ENCODE results near the gene DALRD3.

Gene DALRD3

GRCh38 chr3:49027634-49028033 lies 9.3 kb upstream of the DALRD3 start:
- in situ Hi-C loops (cut with HindIII; ENCODE audit: low sequenced_read_pairs), result no loop called here
- no peak for DNase-seq (ENCODE audit: low read depth, low spot score)
- no peak overlapping the region for H3K4me3 ChIP-seq (ENCODE audit: low read depth, low read length)
- no peak for TF ChIP-seq CTCF (IDR thresholded peaks at IDR 0.05; ENCODE audit: low read depth, low read length)

GRCh38 chr3:49026536-49026935 lies 8.2 kb upstream of the DALRD3 start:
- no peak overlapping the region for H3K4me3 ChIP-seq (ENCODE audit: low read depth, low read length)
- in situ Hi-C loops (cut with HindIII; ENCODE audit: low sequenced_read_pairs), result no loop called here
- no peak for TF ChIP-seq CTCF (IDR thresholded peaks at IDR 0.05; ENCODE audit: low read depth, low read length)
- no peak for DNase-seq (ENCODE audit: low read depth, low spot score)

DNA sequence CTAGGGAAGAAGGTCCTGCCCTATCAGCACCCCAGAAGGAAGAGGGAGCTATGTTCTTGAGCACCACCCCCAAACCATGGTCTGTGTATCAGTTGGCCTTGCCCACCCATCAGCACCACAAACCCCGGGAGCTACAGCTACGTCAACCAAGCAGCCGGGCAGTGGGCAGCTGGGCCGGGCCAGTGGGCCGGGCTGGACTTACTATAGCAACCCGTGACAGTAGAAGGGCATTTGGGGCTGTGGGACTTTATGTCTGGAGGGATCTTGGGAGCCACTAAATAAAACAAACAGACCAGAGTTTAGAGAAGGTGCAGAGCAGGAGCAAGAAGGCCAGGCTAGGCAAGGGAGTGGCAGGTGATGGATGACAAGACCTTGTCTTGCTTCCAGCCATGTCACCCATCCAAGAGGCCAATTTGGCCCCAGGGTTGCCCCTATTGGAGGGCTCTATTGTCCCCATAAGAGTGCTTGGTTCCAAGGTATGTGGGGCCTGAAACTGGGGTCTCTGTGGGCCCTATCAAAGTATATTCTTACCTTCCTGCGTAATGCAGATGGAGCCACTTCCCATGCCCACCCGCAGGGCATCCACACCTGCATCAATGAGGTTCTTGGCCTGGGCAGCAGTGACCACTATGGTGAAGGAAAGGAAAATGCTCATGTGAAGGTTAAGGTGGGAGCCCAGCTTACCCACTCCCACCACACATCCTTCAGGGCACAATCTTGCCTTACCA lies 7.6 kb upstream of the DALRD3 start:
- no peak for TF ChIP-seq CTCF (IDR thresholded peaks at IDR 0.05; ENCODE audit: low read depth, low read length)
- in situ Hi-C loops (cut with HindIII; ENCODE audit: low sequenced_read_pairs), result no loop called here
- no peak for DNase-seq (ENCODE audit: low read depth, low spot score)
- no peak overlapping the region for H3K4me3 ChIP-seq (ENCODE audit: low read depth, low read length)

DNA sequence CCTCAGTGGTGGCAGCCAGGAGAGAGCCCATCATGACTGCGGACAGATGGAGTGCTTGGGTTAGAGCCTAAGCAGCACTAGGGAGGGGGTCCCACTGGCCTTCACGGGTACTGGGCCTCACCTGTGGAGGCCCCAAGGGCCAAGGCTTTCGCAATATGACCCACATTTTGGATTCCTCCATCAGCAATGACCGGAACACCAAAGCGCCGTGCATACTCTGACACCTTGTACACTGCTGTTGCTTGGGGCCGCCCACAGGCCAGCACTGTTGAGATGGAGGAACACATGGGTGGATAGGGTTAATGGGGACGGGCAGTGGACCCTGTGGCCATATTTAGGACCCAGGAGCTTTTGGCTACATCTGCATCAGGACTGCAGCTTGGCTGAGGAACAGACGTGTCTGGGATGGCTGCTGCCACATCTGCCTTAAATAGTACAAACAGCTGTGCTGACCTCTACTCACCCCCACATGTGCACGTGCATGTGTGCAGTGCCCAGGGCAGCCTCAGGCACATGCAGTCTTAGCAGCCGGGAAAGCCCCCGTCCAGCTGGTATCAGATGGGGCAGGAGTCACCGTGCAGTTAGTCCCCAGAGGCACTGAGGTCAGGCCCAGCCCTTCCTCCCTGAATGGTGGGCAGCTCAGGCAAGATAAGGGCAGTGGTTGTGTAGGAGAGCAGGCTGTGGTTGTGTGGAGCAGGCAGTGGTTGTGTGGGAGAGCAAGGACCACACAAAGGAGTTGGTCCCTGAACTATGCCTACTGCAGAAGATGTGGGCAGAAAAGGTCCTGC lies 6.8 kb upstream of the DALRD3 start:
- no peak for DNase-seq (ENCODE audit: low read depth, low spot score)
- in situ Hi-C loops (cut with HindIII; ENCODE audit: low sequenced_read_pairs), result no loop called here
- H3K4me3 ChIP-seq (ENCODE audit: low read depth, low read length), result no peak overlapping the region
- TF ChIP-seq CTCF (IDR thresholded peaks at IDR 0.05; ENCODE audit: low read depth, low read length), result no peak

GRCh38 chr3:49024449-49024848 lies 6.1 kb upstream of the DALRD3 start:
- in situ Hi-C loops (cut with HindIII; ENCODE audit: low sequenced_read_pairs), result no loop called here
- no peak overlapping the region for H3K4me3 ChIP-seq (ENCODE audit: low read depth, low read length)
- DNase-seq (ENCODE audit: low read depth, low spot score), result no peak
- TF ChIP-seq CTCF (IDR thresholded peaks at IDR 0.05; ENCODE audit: low read depth, low read length), result no peak

DNA sequence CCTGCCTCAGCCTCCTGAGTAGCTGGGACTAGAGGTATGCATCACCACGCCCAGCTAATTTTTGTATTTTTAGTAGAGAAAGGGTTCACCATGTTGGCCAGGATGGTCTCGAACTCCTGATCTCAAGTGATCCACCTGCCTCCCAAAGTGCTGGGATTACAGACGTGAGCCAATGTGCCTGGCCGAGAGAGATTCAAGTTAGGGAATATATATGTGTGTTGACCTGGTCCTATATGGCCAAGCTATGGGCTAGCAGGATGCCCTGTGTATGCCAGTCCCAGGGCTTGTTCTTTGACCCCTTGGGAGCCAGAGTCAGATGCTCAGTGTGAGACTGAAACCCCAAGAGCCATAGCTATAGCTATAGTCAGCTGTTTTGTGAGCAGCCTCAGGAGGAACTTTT lies 5.4 kb upstream of the DALRD3 start:
- no peak for TF ChIP-seq CTCF (IDR thresholded peaks at IDR 0.05; ENCODE audit: low read depth, low read length)
- in situ Hi-C loops (cut with HindIII; ENCODE audit: low sequenced_read_pairs), result no loop called here
- DNase-seq (ENCODE audit: low read depth, low spot score), result no peak
- H3K4me3 ChIP-seq (ENCODE audit: low read depth, low read length), result no peak overlapping the region

Data from astrocyte of the spinal cord (primary cell).